Spleen (tissue), 7 donors: ENCODE results near the gene PCDHGA11.

Source experiments
- POLR2A ChIP-seq, 3 donors: fragments of 450-650 bp; IDR thresholded peaks; one replicate each; pipeline ENCODE4 v1.5.1; 2017; ENCODE audit warnings: antibody characterized with exemption in 3 of 3, mild to moderate bottlenecking in 1 of 3
- TF ChIP-seq, protein P1 (sequence below), 11 experiments: fragments of 200-600 bp in 7 of 11; fragments of 450-650 bp in 4 of 11; sonication (generic) in 4 of 11; IDR thresholded peaks in 8 of 11; conservative IDR thresholded peaks in 3 of 11; 1 replicate in 7 of 11; 2 replicates in 4 of 11; pipeline versions ENCODE4 v1.4.0 to v1.8.0; 2016 to 2021; ENCODE audit warnings: antibody characterized with exemption in 11 of 11, inconsistent platforms in 4 of 11, mild to moderate bottlenecking in 1 of 11
- donor health status: DM: no; HTN: no; CAD: no; lungs with moderate emphysema.
- donor health status: DM: no; HTN: no; CAD: no.
- donor health status: DM: no; HTN: no; CAD: no.

DNA sequence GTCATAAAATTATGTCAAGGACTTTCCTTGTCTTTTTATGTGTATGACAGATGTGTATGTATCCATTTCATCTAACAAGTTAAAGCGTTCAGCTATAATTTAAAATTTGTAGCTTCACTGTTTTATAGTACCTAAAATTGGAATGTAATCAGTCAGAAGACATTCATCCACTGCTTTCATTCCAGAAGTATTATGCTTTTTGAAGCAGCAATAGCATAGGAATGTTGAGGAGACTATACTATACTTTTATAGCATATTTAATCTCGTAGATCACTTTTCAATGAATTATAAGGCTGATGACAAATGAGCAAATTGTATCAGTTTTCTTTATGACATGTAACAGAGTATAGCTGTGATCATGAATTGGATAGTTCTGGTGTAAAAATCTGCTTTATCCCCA, 16.4 kb downstream of the PCDHGA11 start:
- TF ChIP-seq, protein P1, sequence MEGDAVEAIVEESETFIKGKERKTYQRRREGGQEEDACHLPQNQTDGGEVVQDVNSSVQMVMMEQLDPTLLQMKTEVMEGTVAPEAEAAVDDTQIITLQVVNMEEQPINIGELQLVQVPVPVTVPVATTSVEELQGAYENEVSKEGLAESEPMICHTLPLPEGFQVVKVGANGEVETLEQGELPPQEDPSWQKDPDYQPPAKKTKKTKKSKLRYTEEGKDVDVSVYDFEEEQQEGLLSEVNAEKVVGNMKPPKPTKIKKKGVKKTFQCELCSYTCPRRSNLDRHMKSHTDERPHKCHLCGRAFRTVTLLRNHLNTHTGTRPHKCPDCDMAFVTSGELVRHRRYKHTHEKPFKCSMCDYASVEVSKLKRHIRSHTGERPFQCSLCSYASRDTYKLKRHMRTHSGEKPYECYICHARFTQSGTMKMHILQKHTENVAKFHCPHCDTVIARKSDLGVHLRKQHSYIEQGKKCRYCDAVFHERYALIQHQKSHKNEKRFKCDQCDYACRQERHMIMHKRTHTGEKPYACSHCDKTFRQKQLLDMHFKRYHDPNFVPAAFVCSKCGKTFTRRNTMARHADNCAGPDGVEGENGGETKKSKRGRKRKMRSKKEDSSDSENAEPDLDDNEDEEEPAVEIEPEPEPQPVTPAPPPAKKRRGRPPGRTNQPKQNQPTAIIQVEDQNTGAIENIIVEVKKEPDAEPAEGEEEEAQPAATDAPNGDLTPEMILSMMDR (IDR thresholded peaks at IDR 0.05 in 8 of 11, conservative IDR thresholded peaks at IDR 0.05 in 3 of 11): no peak
- no peak for TF ChIP-seq POLR2A (IDR thresholded peaks at IDR 0.05)
